ENCODE data around the gene SPATA33.
A peak's percentile ranks its signal among the peaks of the same experiment; 100 is the strongest.

The SPATA33 gene

GRCh38 chr16:89695086-89695874 is 37.6 kb downstream of the SPATA33 start:
- Histone ChIP-seq H3K79me1 (ENCODE audit: low read depth, low read length) (peaks cover 2% of the 10 kb centered on the region), H4K8ac (ENCODE audit: low read depth, low read length) (no peak overlapping the region), H3K27ac (replicated peaks; ENCODE audit: low read length) (no peak overlapping the region), H2AFZ (ENCODE audit: low read length) (no peak overlapping the region), H3K14ac (ENCODE audit: low read length) (no peak overlapping the region), H2BK5ac (ENCODE audit: low read length) (no peak overlapping the region), H2BK15ac (ENCODE audit: low read length) (no peak overlapping the region), H3K4me2 (ENCODE audit: insufficient read depth, low read length, poor library complexity, severe bottlenecking) (no peak overlapping the region), H3K9me3 (replicated peaks in 1 of 2; ENCODE audit: control insufficient read depth in 2 of 2, insufficient read depth in 1 of 2, low read depth in 1 of 2, low read length in 2 of 2) (no peaks in the 10 kb centered on the region), H2AK5ac (ENCODE audit: low read depth, low read length) (no peak overlapping the region), H3K36me3 (replicated peaks in 1 of 2; ENCODE audit: control insufficient read depth in 2 of 2, insufficient read depth in 2 of 2, low read length in 2 of 2) (peaks cover 46 to 83% of the 10 kb centered on the region in 2 donors), H2BK12ac (ENCODE audit: low read length) (no peak overlapping the region), H3K4me3 (ENCODE audit: low read length in 2 of 2) (no peak overlapping the region), H3K4me1 (ENCODE audit: control insufficient read depth in 2 of 2, insufficient read depth in 1 of 2, low read depth in 1 of 2, low read length in 2 of 2) (peaks cover 3 to 5% of the 10 kb centered on the region in 2 donors), H3K9ac (ENCODE audit: low read depth, low read length, poor library complexity) (no peak overlapping the region), H2BK120ac (ENCODE audit: low read depth, low read length) (no peak overlapping the region), H3K27me3 (ENCODE audit: control insufficient read depth in 3 of 3, insufficient read depth in 3 of 3, low read depth in 1 of 3, low read length in 3 of 3) (no peaks in the 10 kb centered on the region), H3K18ac (ENCODE audit: low read length) (no peak overlapping the region), H4K91ac (ENCODE audit: low read depth, low read length, poor library complexity) (no peak overlapping the region), H3K23ac (ENCODE audit: low read depth, low read length, poor library complexity) (peak overlapping the region; percentile 91), H3K4ac (ENCODE audit: low read length) (no peak overlapping the region)
- WGBS, 2 donors (ENCODE audit: extremely low coverage in 2 of 2, insufficient read length in 2 of 2, insufficient replicate concordance in 1 of 2): no CpG with 5 or more reads among the region's 31 CpGs
- no peak for DNase-seq (ENCODE audit: low spot score)

DNA sequence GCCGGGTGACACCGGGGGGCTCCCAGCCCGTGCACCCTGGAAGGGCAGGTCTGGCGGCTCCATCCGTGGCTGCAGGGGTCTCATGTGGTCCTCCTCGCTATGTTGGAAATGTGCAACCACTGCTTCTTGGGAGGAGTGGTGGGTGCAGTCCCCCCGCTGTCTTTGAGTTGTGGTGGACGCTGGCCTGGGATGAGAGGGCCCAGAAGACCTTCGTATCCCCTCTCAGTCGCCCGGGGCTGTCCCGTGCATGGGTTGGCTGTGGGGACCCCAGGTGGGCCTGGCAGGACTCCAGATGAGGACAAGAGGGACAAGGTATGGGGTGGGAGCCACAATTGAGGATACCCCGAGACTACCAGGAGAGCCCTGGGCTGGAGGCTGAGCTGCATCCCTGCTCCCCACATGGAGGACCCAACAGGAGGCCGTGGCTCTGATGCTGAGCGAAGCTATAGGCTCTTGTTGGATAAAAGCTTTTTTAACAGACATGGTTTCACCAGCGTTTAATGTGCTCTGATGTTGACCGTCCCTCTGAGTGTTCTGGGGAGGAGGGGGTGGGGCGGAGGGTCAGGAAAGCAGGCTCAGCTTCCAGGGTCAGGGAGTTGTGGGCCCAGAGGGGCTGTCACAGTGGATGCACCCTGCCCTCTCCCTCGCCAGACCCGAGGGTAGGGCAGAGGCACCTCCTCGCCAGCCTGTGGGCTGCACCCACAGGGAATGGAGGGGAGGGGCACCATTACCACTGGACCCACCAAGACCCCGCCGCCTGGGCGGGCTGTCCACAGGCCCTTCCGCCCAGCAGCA is 38.4 kb downstream of the SPATA33 start:
- Histone ChIP-seq H3K4ac (ENCODE audit: low read length) (no peak overlapping the region), H3K4me1 (ENCODE audit: control insufficient read depth in 2 of 2, insufficient read depth in 1 of 2, low read depth in 1 of 2, low read length in 2 of 2) (peaks cover 9 to 13% of the 10 kb centered on the region in 2 donors), H3K18ac (ENCODE audit: low read length) (peak overlapping the region; percentile 57), H2BK12ac (ENCODE audit: low read length) (no peak overlapping the region), H4K8ac (ENCODE audit: low read depth, low read length) (no peak overlapping the region), H2AFZ (ENCODE audit: low read length) (no peak overlapping the region), H2BK120ac (ENCODE audit: low read depth, low read length) (no peak overlapping the region), H3K79me1 (ENCODE audit: low read depth, low read length) (peaks cover 6% of the 10 kb centered on the region), H3K4me3 (ENCODE audit: low read length in 2 of 2) (peak overlapping the region in 1 of 2 donors; percentile 10), H3K23ac (ENCODE audit: low read depth, low read length, poor library complexity) (peak overlapping the region; percentile 86), H3K9ac (ENCODE audit: low read depth, low read length, poor library complexity) (no peak overlapping the region), H3K27me3 (ENCODE audit: control insufficient read depth in 3 of 3, insufficient read depth in 3 of 3, low read depth in 1 of 3, low read length in 3 of 3) (no peaks in the 10 kb centered on the region), H2BK5ac (ENCODE audit: low read length) (peak overlapping the region; percentile 13), H3K9me3 (replicated peaks in 1 of 2; ENCODE audit: control insufficient read depth in 2 of 2, insufficient read depth in 1 of 2, low read depth in 1 of 2, low read length in 2 of 2) (no peaks in the 10 kb centered on the region), H3K14ac (ENCODE audit: low read length) (no peak overlapping the region), H3K27ac (replicated peaks; ENCODE audit: low read length) (no peak overlapping the region), H3K4me2 (ENCODE audit: insufficient read depth, low read length, poor library complexity, severe bottlenecking) (no peak overlapping the region), H4K91ac (ENCODE audit: low read depth, low read length, poor library complexity) (no peak overlapping the region), H3K36me3 (replicated peaks in 1 of 2; ENCODE audit: control insufficient read depth in 2 of 2, insufficient read depth in 2 of 2, low read length in 2 of 2) (peaks cover 41 to 77% of the 10 kb centered on the region in 2 donors), H2AK5ac (ENCODE audit: low read depth, low read length) (no peak overlapping the region), H2BK15ac (ENCODE audit: low read length) (no peak overlapping the region)
- no CpG with 5 or more reads among the region's 25 CpGs for WGBS, 2 donors (ENCODE audit: extremely low coverage in 2 of 2, insufficient read length in 2 of 2, insufficient replicate concordance in 1 of 2)
- no peak for DNase-seq (ENCODE audit: low spot score)

- no peaks in the 10 kb centered on the region for H3K27me3 ChIP-seq (ENCODE audit: control insufficient read depth in 3 of 3, insufficient read depth in 3 of 3, low read depth in 1 of 3, low read length in 3 of 3)
- H3K9me3 ChIP-seq (replicated peaks in 1 of 2; ENCODE audit: control insufficient read depth in 2 of 2, insufficient read depth in 1 of 2, low read depth in 1 of 2, low read length in 2 of 2): no peaks in the 10 kb centered on the region
- H3K23ac ChIP-seq (ENCODE audit: low read depth, low read length, poor library complexity): peak overlapping the region; percentile 86
- WGBS, 2 donors (ENCODE audit: extremely low coverage in 2 of 2, insufficient read length in 2 of 2, insufficient replicate concordance in 1 of 2): no CpG with 5 or more reads among the region's 18 CpGs
- no peak overlapping the region for H2AK5ac ChIP-seq (ENCODE audit: low read depth, low read length)
- no peak overlapping the region for H3K9ac ChIP-seq (ENCODE audit: low read depth, low read length, poor library complexity)
- H2BK15ac ChIP-seq (ENCODE audit: low read length): no peak overlapping the region
- no peak overlapping the region for H3K4ac ChIP-seq (ENCODE audit: low read length)
- no peak overlapping the region for H3K18ac ChIP-seq (ENCODE audit: low read length)
- H4K8ac ChIP-seq (ENCODE audit: low read depth, low read length): no peak overlapping the region
- no peak overlapping the region for H3K27ac ChIP-seq (replicated peaks; ENCODE audit: low read length)
- H3K4me1 ChIP-seq (ENCODE audit: control insufficient read depth in 2 of 2, insufficient read depth in 1 of 2, low read depth in 1 of 2, low read length in 2 of 2): peaks cover 9 to 13% of the 10 kb centered on the region in 2 donors
- peaks cover 7% of the 10 kb centered on the region for H3K79me1 ChIP-seq (ENCODE audit: low read depth, low read length)
- no peak for DNase-seq (ENCODE audit: low spot score)
- H3K4me3 ChIP-seq (ENCODE audit: low read length in 2 of 2): no peak overlapping the region
- peaks cover 35 to 71% of the 10 kb centered on the region in 2 donors for H3K36me3 ChIP-seq (replicated peaks in 1 of 2; ENCODE audit: control insufficient read depth in 2 of 2, insufficient read depth in 2 of 2, low read length in 2 of 2)
- H2AFZ ChIP-seq (ENCODE audit: low read length): no peak overlapping the region
- no peak overlapping the region for H2BK12ac ChIP-seq (ENCODE audit: low read length)
- H4K91ac ChIP-seq (ENCODE audit: low read depth, low read length, poor library complexity): no peak overlapping the region
- no peak overlapping the region for H3K4me2 ChIP-seq (ENCODE audit: insufficient read depth, low read length, poor library complexity, severe bottlenecking)
- no peak overlapping the region for H3K14ac ChIP-seq (ENCODE audit: low read length)
- H2BK120ac ChIP-seq (ENCODE audit: low read depth, low read length): no peak overlapping the region
- peak overlapping the region; percentile 13 for H2BK5ac ChIP-seq (ENCODE audit: low read length)
These were observed 39.1 kb downstream of the SPATA33 start for GRCh38 chr16:89696670-89697128.

DNA sequence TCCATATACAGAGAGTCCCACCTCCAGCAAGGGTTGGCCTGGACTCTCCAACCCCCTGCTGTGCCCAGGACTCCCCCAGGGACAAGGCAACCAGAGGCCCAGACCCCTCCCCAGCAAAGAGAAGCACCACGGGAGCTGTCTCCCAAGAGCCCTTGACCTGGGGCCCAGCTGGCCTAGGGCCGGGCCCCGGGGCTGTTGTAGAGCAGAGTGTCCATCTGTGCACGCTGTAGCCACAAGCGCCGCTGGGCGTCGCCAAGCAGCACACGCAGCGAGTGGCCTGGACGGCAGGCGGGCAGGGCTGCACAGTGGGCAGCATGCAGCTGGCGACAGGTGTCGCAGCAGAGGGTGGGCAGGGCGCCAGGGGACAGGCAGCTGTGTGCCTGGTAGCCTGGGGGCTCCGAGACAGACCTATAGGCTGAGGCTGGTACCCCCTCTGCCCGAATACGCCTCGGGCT is 39.6 kb downstream of the SPATA33 start:
- no peak overlapping the region for H4K8ac ChIP-seq (ENCODE audit: low read depth, low read length)
- WGBS, 2 donors (ENCODE audit: extremely low coverage in 2 of 2, insufficient read length in 2 of 2, insufficient replicate concordance in 1 of 2): no CpG with 5 or more reads among the region's 19 CpGs
- H3K36me3 ChIP-seq (replicated peaks in 1 of 2; ENCODE audit: control insufficient read depth in 2 of 2, insufficient read depth in 2 of 2, low read length in 2 of 2): peaks cover 31 to 66% of the 10 kb centered on the region in 2 donors
- DNase-seq (ENCODE audit: low spot score): no peak
- peaks cover 7% of the 10 kb centered on the region for H3K79me1 ChIP-seq (ENCODE audit: low read depth, low read length)
- no peak overlapping the region for H3K27ac ChIP-seq (replicated peaks; ENCODE audit: low read length)
- H2BK12ac ChIP-seq (ENCODE audit: low read length): no peak overlapping the region
- peak overlapping the region; percentile 43 for H2AK5ac ChIP-seq (ENCODE audit: low read depth, low read length)
- H3K4me2 ChIP-seq (ENCODE audit: insufficient read depth, low read length, poor library complexity, severe bottlenecking): no peak overlapping the region
- no peak overlapping the region for H3K18ac ChIP-seq (ENCODE audit: low read length)
- H3K23ac ChIP-seq (ENCODE audit: low read depth, low read length, poor library complexity): peak overlapping the region; percentile 61
- H3K9ac ChIP-seq (ENCODE audit: low read depth, low read length, poor library complexity): no peak overlapping the region
- no peak overlapping the region for H4K91ac ChIP-seq (ENCODE audit: low read depth, low read length, poor library complexity)
- peaks cover 10 to 15% of the 10 kb centered on the region in 2 donors for H3K4me1 ChIP-seq (ENCODE audit: control insufficient read depth in 2 of 2, insufficient read depth in 1 of 2, low read depth in 1 of 2, low read length in 2 of 2)
- no peaks in the 10 kb centered on the region for H3K9me3 ChIP-seq (replicated peaks in 1 of 2; ENCODE audit: control insufficient read depth in 2 of 2, insufficient read depth in 1 of 2, low read depth in 1 of 2, low read length in 2 of 2)
- no peak overlapping the region for H3K14ac ChIP-seq (ENCODE audit: low read length)
- peak overlapping the region; percentile 7 for H2BK5ac ChIP-seq (ENCODE audit: low read length)
- H3K4me3 ChIP-seq (ENCODE audit: low read length in 2 of 2): no peak overlapping the region
- H2AFZ ChIP-seq (ENCODE audit: low read length): no peak overlapping the region
- H3K4ac ChIP-seq (ENCODE audit: low read length): no peak overlapping the region
- H3K27me3 ChIP-seq (ENCODE audit: control insufficient read depth in 3 of 3, insufficient read depth in 3 of 3, low read depth in 1 of 3, low read length in 3 of 3): no peaks in the 10 kb centered on the region
- no peak overlapping the region for H2BK15ac ChIP-seq (ENCODE audit: low read length)
- no peak overlapping the region for H2BK120ac ChIP-seq (ENCODE audit: low read depth, low read length)

Data from neuronal stem cell (in vitro differentiated cells).